ENCODE results near the gene FLII.

Gene FLII

DNA sequence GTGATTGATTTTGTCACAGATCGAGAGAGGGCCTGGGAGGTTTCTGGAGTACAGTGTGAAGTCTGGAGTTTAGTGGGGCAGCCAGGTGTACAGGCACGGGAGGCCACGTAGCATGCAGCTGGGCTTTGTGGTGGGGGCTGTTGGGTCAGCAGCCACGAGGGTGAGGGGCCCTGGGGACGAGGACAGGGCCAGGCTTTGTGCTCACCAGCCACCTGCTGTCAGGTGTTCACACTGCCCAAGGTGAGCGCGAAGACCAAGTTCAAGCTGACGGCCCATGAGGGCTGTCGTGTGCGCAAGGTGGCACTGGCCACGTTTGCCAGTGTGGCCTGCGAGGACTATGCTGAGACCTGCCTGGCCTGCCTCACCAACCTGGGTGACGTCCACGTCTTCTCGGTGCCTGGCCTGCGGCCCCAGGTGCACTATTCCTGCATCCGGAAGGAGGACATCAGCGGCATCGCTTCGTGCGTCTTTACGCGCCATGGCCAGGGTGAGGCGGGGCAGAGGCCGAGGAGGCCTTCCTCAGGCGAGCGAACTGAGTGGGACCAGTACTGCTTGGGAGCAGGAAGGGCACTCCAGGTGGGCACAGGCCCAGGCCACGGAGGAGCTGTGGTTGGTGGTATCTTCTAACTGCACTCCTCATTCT lies 17.2 kb downstream of the FLII start:
- H3K27ac ChIP-seq (replicated peaks): no peak overlapping the region
- no peak overlapping the region for H3K4me3 ChIP-seq (replicated peaks; ENCODE audit: insufficient read depth, low read length)

DNA sequence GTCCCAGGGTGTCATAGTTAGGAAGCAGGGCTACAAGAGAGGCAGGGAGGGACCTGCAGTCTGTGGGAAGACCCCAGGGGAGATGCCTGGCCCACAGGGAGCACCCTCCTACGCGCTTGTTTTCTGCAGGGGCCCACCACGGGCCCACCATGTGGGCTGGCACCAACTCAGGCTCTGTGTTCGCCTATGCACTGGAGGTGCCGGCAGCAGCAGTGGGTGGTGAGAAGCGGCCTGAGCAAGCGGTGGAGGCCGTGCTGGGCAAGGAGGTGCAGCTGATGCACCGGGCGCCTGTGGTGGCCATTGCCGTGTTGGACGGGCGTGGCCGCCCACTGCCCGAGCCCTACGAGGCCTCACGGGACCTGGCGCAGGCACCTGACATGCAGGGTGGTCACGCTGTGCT lies 18.1 kb downstream of the FLII start:
- DNase-seq (ENCODE audit: low read depth in 1 of 2, low spot score in 1 of 2): no peak
- Histone ChIP-seq H3K27me3 (ENCODE audit: insufficient read depth, poor library complexity, severe bottlenecking) (no peaks in the 10 kb centered on the region), H3K4me3 (replicated peaks; ENCODE audit: insufficient read depth, low read length) (no peak overlapping the region), H3K27ac (replicated peaks) (no peak overlapping the region)
- TF ChIP-seq, protein P1, sequence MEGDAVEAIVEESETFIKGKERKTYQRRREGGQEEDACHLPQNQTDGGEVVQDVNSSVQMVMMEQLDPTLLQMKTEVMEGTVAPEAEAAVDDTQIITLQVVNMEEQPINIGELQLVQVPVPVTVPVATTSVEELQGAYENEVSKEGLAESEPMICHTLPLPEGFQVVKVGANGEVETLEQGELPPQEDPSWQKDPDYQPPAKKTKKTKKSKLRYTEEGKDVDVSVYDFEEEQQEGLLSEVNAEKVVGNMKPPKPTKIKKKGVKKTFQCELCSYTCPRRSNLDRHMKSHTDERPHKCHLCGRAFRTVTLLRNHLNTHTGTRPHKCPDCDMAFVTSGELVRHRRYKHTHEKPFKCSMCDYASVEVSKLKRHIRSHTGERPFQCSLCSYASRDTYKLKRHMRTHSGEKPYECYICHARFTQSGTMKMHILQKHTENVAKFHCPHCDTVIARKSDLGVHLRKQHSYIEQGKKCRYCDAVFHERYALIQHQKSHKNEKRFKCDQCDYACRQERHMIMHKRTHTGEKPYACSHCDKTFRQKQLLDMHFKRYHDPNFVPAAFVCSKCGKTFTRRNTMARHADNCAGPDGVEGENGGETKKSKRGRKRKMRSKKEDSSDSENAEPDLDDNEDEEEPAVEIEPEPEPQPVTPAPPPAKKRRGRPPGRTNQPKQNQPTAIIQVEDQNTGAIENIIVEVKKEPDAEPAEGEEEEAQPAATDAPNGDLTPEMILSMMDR (IDR thresholded peaks at IDR 0.05; ENCODE audit: insufficient read depth, low read length): no peak
- no peak for TF ChIP-seq GABPA (IDR thresholded peaks at IDR 0.05; ENCODE audit: low read depth)
- TF ChIP-seq, protein P2, sequence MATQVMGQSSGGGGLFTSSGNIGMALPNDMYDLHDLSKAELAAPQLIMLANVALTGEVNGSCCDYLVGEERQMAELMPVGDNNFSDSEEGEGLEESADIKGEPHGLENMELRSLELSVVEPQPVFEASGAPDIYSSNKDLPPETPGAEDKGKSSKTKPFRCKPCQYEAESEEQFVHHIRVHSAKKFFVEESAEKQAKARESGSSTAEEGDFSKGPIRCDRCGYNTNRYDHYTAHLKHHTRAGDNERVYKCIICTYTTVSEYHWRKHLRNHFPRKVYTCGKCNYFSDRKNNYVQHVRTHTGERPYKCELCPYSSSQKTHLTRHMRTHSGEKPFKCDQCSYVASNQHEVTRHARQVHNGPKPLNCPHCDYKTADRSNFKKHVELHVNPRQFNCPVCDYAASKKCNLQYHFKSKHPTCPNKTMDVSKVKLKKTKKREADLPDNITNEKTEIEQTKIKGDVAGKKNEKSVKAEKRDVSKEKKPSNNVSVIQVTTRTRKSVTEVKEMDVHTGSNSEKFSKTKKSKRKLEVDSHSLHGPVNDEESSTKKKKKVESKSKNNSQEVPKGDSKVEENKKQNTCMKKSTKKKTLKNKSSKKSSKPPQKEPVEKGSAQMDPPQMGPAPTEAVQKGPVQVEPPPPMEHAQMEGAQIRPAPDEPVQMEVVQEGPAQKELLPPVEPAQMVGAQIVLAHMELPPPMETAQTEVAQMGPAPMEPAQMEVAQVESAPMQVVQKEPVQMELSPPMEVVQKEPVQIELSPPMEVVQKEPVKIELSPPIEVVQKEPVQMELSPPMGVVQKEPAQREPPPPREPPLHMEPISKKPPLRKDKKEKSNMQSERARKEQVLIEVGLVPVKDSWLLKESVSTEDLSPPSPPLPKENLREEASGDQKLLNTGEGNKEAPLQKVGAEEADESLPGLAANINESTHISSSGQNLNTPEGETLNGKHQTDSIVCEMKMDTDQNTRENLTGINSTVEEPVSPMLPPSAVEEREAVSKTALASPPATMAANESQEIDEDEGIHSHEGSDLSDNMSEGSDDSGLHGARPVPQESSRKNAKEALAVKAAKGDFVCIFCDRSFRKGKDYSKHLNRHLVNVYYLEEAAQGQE (IDR thresholded peaks at IDR 0.05; ENCODE audit: insufficient replicate concordance, low read depth): no peak
- TF ChIP-seq SPI1 (IDR thresholded peaks at IDR 0.05; ENCODE audit: borderline replicate concordance, low read depth): no peak

More for the DNA sequence above, 17.2 kb downstream of the FLII start:
- DNase-seq (ENCODE audit: low read depth in 1 of 2, low spot score in 1 of 2): no peak
- TF ChIP-seq, protein P2 (IDR thresholded peaks at IDR 0.05; ENCODE audit: insufficient replicate concordance, low read depth): no peak
- no peaks in the 10 kb centered on the region for H3K27me3 ChIP-seq (ENCODE audit: insufficient read depth, poor library complexity, severe bottlenecking)

DNA sequence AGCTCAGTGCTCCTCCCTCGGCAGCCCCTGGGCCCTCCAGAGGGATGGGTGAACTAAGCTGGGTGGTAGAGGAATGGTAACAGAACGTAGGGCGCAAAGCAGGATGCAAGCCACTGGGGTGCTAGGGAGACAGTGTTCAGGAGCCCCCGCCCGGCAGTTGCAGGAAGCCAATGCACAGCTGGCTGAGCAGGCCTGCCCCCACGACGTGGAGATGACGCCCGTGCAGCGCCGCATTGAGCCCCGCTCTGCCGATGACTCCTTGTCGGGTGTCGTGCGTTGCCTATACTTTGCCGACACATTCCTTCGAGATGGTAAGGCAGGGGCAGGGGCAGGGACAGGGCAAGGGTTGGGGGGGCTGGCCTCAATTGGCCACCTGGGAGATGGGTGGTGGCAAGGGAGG lies 20.2 kb downstream of the FLII start:
- DNase-seq (ENCODE audit: low read depth in 1 of 2, low spot score in 1 of 2): no peak
- TF ChIP-seq GABPA (IDR thresholded peaks at IDR 0.05; ENCODE audit: low read depth): no peak
- no peak for TF ChIP-seq POLR2AphosphoS5 (IDR thresholded peaks at IDR 0.05; ENCODE audit: low read depth)
- TF ChIP-seq SPI1 (IDR thresholded peaks at IDR 0.05; ENCODE audit: borderline replicate concordance, low read depth): no peak
- TF ChIP-seq, protein P1 (IDR thresholded peaks at IDR 0.05; ENCODE audit: insufficient read depth, low read length): no peak
- TF ChIP-seq, protein P2 (IDR thresholded peaks at IDR 0.05; ENCODE audit: insufficient replicate concordance, low read depth): no peak
- Histone ChIP-seq H3K27ac (replicated peaks) (no peak overlapping the region), H3K27me3 (ENCODE audit: insufficient read depth, poor library complexity, severe bottlenecking) (no peaks in the 10 kb centered on the region), H3K4me3 (replicated peaks; ENCODE audit: insufficient read depth, low read length) (no peak overlapping the region)

Measured in HL-60 (cell line).